ENCODE data around the gene WDR72. TPM values are rescaled to one million over a fixed set of nuclear protein-coding genes. Genes with fewer than 3 reads are reported as not detected.

The WDR72 gene
- total and polyA plus RNA-seq, 2 of the 4 experiments (the other 2 are of a cell fraction) = not detected

- Histone ChIP-seq H2BK5ac (ENCODE audit: low read depth, low read length, poor library complexity, severe bottlenecking) (no peak overlapping the region), H3K4me2 (ENCODE audit: low read depth, low read length) (no peak overlapping the region), H2AK9ac (replicated peaks; ENCODE audit: low read depth, low read length, poor library complexity) (no peak overlapping the region), H2BK15ac (ENCODE audit: low read depth, low read length) (no peak overlapping the region), H3K14ac (replicated peaks; ENCODE audit: low read depth, low read length) (no peak overlapping the region), H4K91ac (ENCODE audit: insufficient read depth, low read depth, low read length) (no peak overlapping the region), H3K79me1 (ENCODE audit: low read depth in 1 of 2, low read length in 2 of 2) (no peaks in the 10 kb centered on the region), H3K4me3 (ENCODE audit: insufficient read depth, low read depth, low read length) (no peak overlapping the region), H3K23ac (ENCODE audit: low read depth, low read length) (no peak overlapping the region), H2BK120ac (ENCODE audit: low read depth, low read length) (no peak overlapping the region), H3K27me3 (ENCODE audit: control insufficient read depth, insufficient read depth, low read length) (no peaks in the 10 kb centered on the region), H3K9ac (ENCODE audit: low read depth, low read length) (no peak overlapping the region), H4K5ac (ENCODE audit: low read depth, low read length) (no peak overlapping the region), H2AK5ac (ENCODE audit: low read depth, low read length) (no peak overlapping the region), H2AFZ (replicated peaks; ENCODE audit: low read length, poor library complexity) (no peak overlapping the region), H3K27ac (ENCODE audit: insufficient read depth, low read length) (no peak overlapping the region), H3K36me3 (ENCODE audit: control insufficient read depth, insufficient read depth, low read length) (no peaks in the 10 kb centered on the region), H3K9me1 (ENCODE audit: insufficient read depth, low read length) (no peaks in the 10 kb centered on the region), H3K4me1 (ENCODE audit: control insufficient read depth, insufficient read depth, low read length) (no peaks in the 10 kb centered on the region), H3K56ac (ENCODE audit: extremely low read depth, insufficient read depth, low read length) (no peak overlapping the region), H2BK20ac (ENCODE audit: low read depth, low read length) (no peak overlapping the region), H3K18ac (ENCODE audit: low read depth, low read length) (no peak overlapping the region), H3K9me3 (ENCODE audit: control insufficient read depth, insufficient read depth, low read length) (peaks cover 2% of the 10 kb centered on the region; the same call in 1 of the 2 replicates), H4K8ac (ENCODE audit: low read depth in 2 of 2, low read length in 2 of 2) (no peak overlapping the region), H4K20me1 (ENCODE audit: insufficient read depth, low read length) (no peaks in the 10 kb centered on the region), H3K4ac (ENCODE audit: low read depth, low read length) (no peak overlapping the region)
- dilution Hi-C loops (cut with HindIII; ENCODE audit: low sequenced_read_pairs, unreplicated experiment) (no loop called here), in situ Hi-C loops (cut with MboI; ENCODE audit: low sequenced_read_pairs) (no loop called here), intact Hi-C loops (cut with micrococcal nuclease) (no loop called here)
- DNase-seq (no peak), ATAC-seq (ENCODE audit: low read depth) (no peak)
- POLR2A ChIA-PET (ENCODE audit: unreplicated experiment) = no interaction called here
- BruUV-seq (replicated peaks) = no TSS peak
- CTCF ChIA-PET = no interaction called here
- WGBS, 2 experiments (ENCODE audit: extremely low coverage in 2 of 2, insufficient read length in 1 of 2) = no CpG with 5 or more reads among the region's 2 CpGs
- no peak for TF ChIP-seq FOS (IDR thresholded peaks at IDR 0.05; ENCODE audit: low read depth, low read length)
- TF ChIP-seq USF2 (IDR thresholded peaks at IDR 0.05; ENCODE audit: low read depth, low read length) = no peak
- TF ChIP-seq MAFK (IDR thresholded peaks at IDR 0.05; ENCODE audit: low read depth, low read length) = no peak
- no peak for TF ChIP-seq POLR2A (IDR thresholded peaks at IDR 0.05; ENCODE audit: low read depth, low read length)
- no peak for TF ChIP-seq CHD1 (IDR thresholded peaks at IDR 0.05; ENCODE audit: low read depth, low read length)
- no peak for TF ChIP-seq CTCF (conservative IDR thresholded peaks at IDR 0.05; ENCODE audit: low read depth, low read length)
- TF ChIP-seq MXI1 (IDR thresholded peaks at IDR 0.05; ENCODE audit: borderline replicate concordance, low read depth, low read length) = no peak
- TF ChIP-seq BHLHE40 (IDR thresholded peaks at IDR 0.05; ENCODE audit: low read depth, low read length) = no peak
- TF ChIP-seq NFE2L2 (IDR thresholded peaks at IDR 0.05; ENCODE audit: low read depth, low read length) = no peak
- TF ChIP-seq SMC3 (IDR thresholded peaks at IDR 0.05; ENCODE audit: low read depth, low read length) = no peak
- no peak for TF ChIP-seq CEBPB (IDR thresholded peaks at IDR 0.05; ENCODE audit: low read depth, low read length)
- TF ChIP-seq, protein P1, sequence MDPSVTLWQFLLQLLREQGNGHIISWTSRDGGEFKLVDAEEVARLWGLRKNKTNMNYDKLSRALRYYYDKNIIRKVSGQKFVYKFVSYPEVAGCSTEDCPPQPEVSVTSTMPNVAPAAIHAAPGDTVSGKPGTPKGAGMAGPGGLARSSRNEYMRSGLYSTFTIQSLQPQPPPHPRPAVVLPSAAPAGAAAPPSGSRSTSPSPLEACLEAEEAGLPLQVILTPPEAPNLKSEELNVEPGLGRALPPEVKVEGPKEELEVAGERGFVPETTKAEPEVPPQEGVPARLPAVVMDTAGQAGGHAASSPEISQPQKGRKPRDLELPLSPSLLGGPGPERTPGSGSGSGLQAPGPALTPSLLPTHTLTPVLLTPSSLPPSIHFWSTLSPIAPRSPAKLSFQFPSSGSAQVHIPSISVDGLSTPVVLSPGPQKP (IDR thresholded peaks at IDR 0.05; ENCODE audit: borderline replicate concordance, low read depth, low read length) = no peak
- TF ChIP-seq RFX5 (IDR thresholded peaks at IDR 0.05; ENCODE audit: low read depth, low read length) = no peak
- no peak for TF ChIP-seq RCOR1 (IDR thresholded peaks at IDR 0.05; ENCODE audit: insufficient replicate concordance, low read length)
These were observed 141.0 kb downstream of the WDR72 start for GRCh38 chr15:53618461-53618860.

Data from IMR-90 (cell line).